Mucosa of rectum (tissue), 2 donors: ENCODE measurements around the gene CD72.

Experiments
- H3K27ac ChIP-seq, 2 donors: one replicate each; pipeline ENCODE4 v1.7.0; 2013; ENCODE audit warnings: inconsistent platforms in 2 of 2, low read depth in 2 of 2, low read length in 2 of 2
- H3K27me3 ChIP-seq, 2 donors: one replicate each; pipeline ENCODE4 v1.7.0; 2013; ENCODE audit warnings: low read length in 2 of 2; ENCODE audit not compliant: control insufficient read depth in 2 of 2, insufficient read depth in 2 of 2
- H3K36me3 ChIP-seq, 2 donors: one replicate each; pipeline ENCODE4 v1.7.0; 2013; ENCODE audit warnings: low read length in 2 of 2; ENCODE audit not compliant: control insufficient read depth in 2 of 2, insufficient read depth in 2 of 2
- H3K4me1 ChIP-seq, 2 donors: one replicate each; pipeline ENCODE4 v1.7.0; 2013; ENCODE audit warnings: low read length in 2 of 2, mild to moderate bottlenecking in 1 of 2; ENCODE audit not compliant: control insufficient read depth in 2 of 2, insufficient read depth in 2 of 2
- H3K4me3 ChIP-seq, 2 donors: one replicate each; pipeline ENCODE4 v1.7.0; 2013; ENCODE audit warnings: low read length in 2 of 2
- H3K9ac ChIP-seq, 2 donors: one replicate each; pipeline ENCODE4 v1.7.0; 2013; ENCODE audit warnings: low read length in 2 of 2, low read depth in 1 of 2, mild to moderate bottlenecking in 1 of 2
- H3K9me3 ChIP-seq, 2 donors: one replicate each; pipeline ENCODE4 v1.7.0; 2013; ENCODE audit warnings: low read length in 2 of 2; ENCODE audit not compliant: control insufficient read depth in 2 of 2
- donor health status: healthy.
- donor health status: Normal muscosa, but diverticular disease.

CD72 gene

GRCh38 chr9:35659340-35659739 lies 41.1 kb upstream of the CD72 start:
- peaks cover 35 to 37% of the 10 kb centered on the region in 2 donors for H3K4me1 ChIP-seq
- H3K27me3 ChIP-seq = no peaks in the 10 kb centered on the region
- peak overlapping the region; percentile 93 to 98 for H3K9ac ChIP-seq

GRCh38 chr9:35658968-35659220 lies 40.7 kb upstream of the CD72 start:
- Histone ChIP-seq H3K4me1 (peaks cover 33 to 35% of the 10 kb centered on the region in 2 donors), H3K9me3 (no peaks in the 10 kb centered on the region), H3K27ac (peak overlapping the region; percentile 99), H3K36me3 (peaks cover 0 to 13% of the 10 kb centered on the region in 2 donors), H3K27me3 (no peaks in the 10 kb centered on the region), H3K9ac (peak overlapping the region; percentile 93 to 98), H3K4me3 (peak overlapping the region; percentile 91 to 94)

More at GRCh38 chr9:35659340-35659739, 41.1 kb upstream of the CD72 start:
- Histone ChIP-seq H3K9me3 (no peaks in the 10 kb centered on the region), H3K36me3 (peaks cover 0 to 13% of the 10 kb centered on the region in 2 donors), H3K4me3 (peak overlapping the region; percentile 91 to 94), H3K27ac (peak overlapping the region; percentile 99)

DNA sequence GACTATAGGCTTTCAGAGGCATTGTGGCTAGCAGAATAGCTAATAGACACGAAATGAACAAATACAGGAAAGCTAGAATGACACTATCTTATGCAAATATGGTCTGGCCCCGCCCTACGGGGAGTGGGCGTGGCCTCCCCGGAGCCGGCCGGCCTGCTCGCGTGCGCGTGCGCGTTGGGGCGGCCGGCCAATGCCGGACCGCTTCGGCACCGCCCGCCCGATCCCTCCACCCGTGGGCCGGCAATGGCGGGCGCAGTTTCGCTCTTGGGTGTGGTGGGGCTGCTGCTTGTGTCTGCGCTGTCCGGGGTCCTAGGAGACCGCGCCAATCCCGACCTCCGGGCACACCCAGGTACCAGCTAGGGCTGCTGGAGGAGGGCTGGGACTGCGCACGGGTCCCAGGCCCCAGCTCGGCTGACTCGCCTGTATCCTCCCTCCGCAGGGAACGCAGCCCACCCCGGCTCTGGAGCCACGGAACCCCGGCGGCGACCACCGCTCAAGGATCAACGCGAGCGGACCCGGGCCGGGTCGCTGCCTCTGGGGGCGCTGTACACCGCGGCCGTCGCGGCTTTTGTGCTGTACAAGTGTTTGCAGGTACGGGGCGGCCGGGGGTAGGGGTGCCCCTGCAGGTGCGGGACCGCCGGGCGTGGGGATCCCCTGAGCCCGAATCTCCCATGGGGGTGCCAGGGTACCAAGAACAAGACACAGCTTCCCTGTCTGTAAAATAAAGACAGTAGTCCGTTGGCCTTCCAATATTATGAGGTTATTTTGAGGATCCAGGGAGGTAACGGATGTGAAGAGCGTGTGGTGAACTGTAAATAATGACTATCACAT lies 40.1 kb upstream of the CD72 start, which contains the start of gene CCDC107:
Gene CCDC107, plus strand, starts transcription at position 156 of the 831 bp plus-strand sequence. Its CDS starts 88 bp downstream, at position 244.
- no peaks in the 10 kb centered on the region for H3K9me3 ChIP-seq
- peaks cover 0 to 13% of the 10 kb centered on the region in 2 donors for H3K36me3 ChIP-seq
- H3K4me3 ChIP-seq = peak within 1 kb of the TSS; percentile 91 to 94
- H3K4me1 ChIP-seq = peaks cover 33 to 35% of the 10 kb centered on the region in 2 donors
- H3K27me3 ChIP-seq = no peaks in the 10 kb centered on the region
- H3K9ac ChIP-seq = peak within 1 kb of the TSS; percentile 93 to 98
- H3K27ac ChIP-seq = peak within 1 kb of the TSS; percentile 99

DNA sequence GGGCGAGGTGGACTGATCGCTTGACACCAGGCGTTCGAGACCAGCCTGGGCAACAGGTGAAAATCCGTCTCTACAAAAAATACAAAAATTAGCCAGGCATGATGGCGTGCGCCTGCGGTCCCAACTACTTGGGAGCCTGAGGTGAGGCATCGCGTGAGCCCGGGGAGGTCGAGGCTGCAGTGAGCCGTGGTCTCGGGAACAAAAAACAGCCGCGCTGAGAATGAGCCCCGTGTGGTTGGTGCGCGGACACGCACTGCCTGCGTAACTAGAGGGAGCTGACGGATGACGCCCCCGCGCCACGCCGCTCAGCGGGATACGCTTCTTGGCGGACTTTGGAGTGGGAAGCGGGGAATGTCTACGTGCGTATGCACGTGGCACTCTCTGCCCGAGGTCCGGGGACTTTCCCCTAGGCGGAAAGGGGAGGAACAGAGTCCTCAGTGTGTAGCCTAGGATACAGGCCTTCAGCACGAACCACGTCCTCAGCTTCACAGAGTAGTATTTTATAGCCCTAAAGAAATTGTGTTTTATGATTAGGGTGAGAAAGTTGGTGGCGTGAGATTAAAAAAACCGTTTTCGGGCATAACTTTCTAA lies 39.4 kb upstream of the CD72 start, which contains the start of gene RMRP:
Gene RMRP, minus strand, starts transcription at position 474 of the 591 bp plus-strand sequence.
- Histone ChIP-seq H3K36me3 (peaks cover 0 to 13% of the 10 kb centered on the region in 2 donors), H3K9ac (peak within 1 kb of the TSS; percentile 93 to 98), H3K27me3 (no peaks in the 10 kb centered on the region), H3K9me3 (no peaks in the 10 kb centered on the region), H3K4me3 (peak within 1 kb of the TSS; percentile 91 to 94), H3K4me1 (peaks cover 33 to 38% of the 10 kb centered on the region in 2 donors), H3K27ac (peak within 1 kb of the TSS; percentile 99)

DNA sequence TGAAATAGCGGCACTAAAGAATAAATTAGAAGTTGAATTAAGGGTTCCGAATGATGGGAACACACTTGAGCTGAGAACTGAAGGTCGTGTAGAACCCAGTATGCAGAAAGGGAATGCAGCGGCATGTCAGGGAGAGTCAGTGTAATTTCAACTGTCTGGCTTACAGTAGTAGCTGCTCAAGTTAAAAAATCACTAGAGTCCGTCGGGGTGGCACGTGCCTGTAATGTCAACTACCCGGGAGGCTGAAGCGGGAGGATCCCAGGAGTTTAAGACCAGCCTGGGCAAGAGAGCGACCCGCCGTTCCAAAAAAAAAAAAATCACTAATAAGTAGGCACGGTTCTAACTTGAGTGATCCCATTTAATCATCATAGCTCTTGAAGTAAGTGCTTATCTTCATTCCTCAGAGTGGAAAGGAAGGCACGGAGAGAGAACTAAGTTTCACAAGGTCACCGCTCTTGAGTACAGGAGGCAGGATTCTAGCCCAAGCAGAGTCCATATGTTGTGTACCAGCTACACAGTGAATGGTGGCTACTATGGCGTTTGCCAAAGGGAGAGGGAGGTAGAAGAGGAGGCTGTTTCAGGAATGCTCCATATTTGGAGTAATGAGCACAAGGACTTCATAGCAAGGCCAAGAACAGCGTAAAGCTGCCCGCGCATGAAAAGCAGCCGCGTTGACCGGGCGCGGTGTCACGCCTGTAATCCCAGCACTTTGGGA lies 38.8 kb upstream of the CD72 start:
- Histone ChIP-seq H3K27ac (peak overlapping the region; percentile 99), H3K9me3 (no peaks in the 10 kb centered on the region), H3K4me3 (peak overlapping the region; percentile 63 to 91)

GRCh38 chr9:35656348-35656747 lies 38.1 kb upstream of the CD72 start:
- Histone ChIP-seq H3K27ac (peak overlapping the region in 1 of 2 donors; percentile 99), H3K9me3 (no peaks in the 10 kb centered on the region), H3K4me3 (no peak overlapping the region), H3K36me3 (peaks cover 0 to 9% of the 10 kb centered on the region in 2 donors), H3K4me1 (peaks cover 32 to 37% of the 10 kb centered on the region in 2 donors), H3K27me3 (no peaks in the 10 kb centered on the region), H3K9ac (no peak overlapping the region)

More for the DNA sequence above, 38.8 kb upstream of the CD72 start:
- Histone ChIP-seq H3K9ac (peak overlapping the region; percentile 72 to 86), H3K4me1 (peaks cover 35 to 39% of the 10 kb centered on the region in 2 donors), H3K27me3 (no peaks in the 10 kb centered on the region), H3K36me3 (peaks cover 0 to 10% of the 10 kb centered on the region in 2 donors)

DNA sequence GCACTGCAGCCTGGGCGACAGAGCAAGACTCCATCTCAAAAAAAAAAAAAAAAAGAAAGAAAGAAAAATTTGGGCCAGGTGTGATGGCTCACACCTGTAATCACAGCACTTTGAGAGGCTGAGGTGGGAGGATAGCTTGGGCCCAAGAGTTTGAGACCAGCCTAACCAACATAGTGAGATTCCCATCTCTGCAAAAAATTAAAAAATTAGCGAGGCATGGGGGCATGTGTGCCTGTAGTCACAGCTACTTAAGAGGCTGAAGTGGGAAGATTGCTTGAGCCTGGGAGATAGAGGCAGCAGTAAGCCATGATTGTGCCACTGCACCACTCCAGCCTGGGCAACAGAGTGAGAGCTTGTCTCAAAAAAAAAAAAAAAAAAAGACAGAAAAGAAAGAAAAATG lies 35.4 kb upstream of the CD72 start:
- peaks cover 18 to 21% of the 10 kb centered on the region in 2 donors for H3K4me1 ChIP-seq
- no peak overlapping the region for H3K9ac ChIP-seq
- H3K27ac ChIP-seq = no peak overlapping the region
- H3K36me3 ChIP-seq = no peaks in the 10 kb centered on the region
- H3K27me3 ChIP-seq = no peaks in the 10 kb centered on the region
- H3K9me3 ChIP-seq = no peaks in the 10 kb centered on the region
- H3K4me3 ChIP-seq = no peak overlapping the region

DNA sequence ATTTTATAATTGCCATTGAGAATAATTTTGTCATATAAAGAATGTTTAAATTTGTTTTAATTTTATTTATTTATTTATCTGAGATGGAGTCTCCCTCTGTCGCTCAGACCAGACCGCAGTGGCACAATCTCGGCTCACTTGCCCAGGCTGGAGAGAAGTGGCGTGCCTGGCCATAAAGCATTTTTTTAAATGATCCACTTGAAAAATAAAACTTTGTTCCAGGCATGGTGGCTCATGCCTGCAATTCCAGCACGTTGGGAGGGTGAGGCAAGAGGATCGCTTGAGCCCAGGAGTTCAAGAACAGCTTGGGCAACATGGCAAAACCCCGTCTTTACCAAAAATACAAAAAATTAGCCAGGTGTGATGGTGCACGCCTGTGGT lies 34.6 kb upstream of the CD72 start:
- no peak overlapping the region for H3K9ac ChIP-seq

DNA sequence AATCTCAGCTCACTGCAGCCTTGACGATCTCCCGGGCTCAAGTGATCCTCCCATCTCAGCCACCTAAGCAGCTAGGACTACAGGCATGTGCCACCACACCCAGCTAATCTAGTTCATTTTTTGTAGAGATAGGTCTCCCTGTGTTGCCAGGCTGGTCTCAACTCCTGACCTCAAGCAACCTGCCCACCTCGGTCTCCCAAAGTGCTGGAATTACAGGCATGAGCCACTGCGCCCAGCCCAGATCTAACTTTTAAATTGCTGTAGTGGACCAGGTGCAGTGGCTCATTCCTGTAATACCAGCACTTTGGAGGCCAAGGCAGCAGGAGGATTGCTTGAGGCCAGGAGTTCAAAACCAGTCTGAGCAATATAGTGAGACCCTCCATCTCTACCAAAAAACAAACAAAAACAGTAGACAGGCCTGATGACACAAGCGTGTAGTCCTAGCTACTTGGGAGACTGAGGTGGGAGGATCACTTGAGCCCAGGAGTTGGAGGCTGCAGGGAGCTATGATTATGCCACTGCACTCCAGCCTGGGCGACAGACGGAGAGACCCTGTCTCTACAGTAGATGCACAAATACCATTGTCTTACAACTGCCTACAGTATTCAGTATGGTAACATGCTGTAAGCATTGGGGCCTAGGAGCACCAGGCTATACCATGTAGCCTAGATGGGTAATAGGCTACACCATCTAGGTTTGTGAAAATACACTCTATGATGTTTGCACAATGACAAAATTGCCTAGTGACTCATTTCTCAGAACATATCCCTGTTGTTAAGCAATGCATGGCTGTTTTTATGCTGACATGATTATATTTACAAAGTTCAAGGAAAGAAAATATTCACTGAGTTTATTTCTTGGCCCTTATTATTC lies 34.0 kb upstream of the CD72 start:
- no peaks in the 10 kb centered on the region for H3K27me3 ChIP-seq

More for the DNA sequence above, 34.6 kb upstream of the CD72 start:
- Histone ChIP-seq H3K27me3 (no peaks in the 10 kb centered on the region), H3K4me3 (no peak overlapping the region), H3K9me3 (no peaks in the 10 kb centered on the region), H3K36me3 (no peaks in the 10 kb centered on the region), H3K27ac (peak overlapping the region; percentile 62 to 84), H3K4me1 (peaks cover 18 to 20% of the 10 kb centered on the region in 2 donors)

More for the DNA sequence above, 34.0 kb upstream of the CD72 start:
- no peaks in the 10 kb centered on the region for H3K9me3 ChIP-seq
- no peaks in the 10 kb centered on the region for H3K36me3 ChIP-seq
- peak overlapping the region; percentile 81 to 89 for H3K27ac ChIP-seq
- H3K9ac ChIP-seq = no peak overlapping the region
- H3K4me1 ChIP-seq = peaks cover 18 to 19% of the 10 kb centered on the region in 2 donors
- no peak overlapping the region for H3K4me3 ChIP-seq
